ENCODE data around the gene TTLL11. TPM values are rescaled to one million over a fixed set of nuclear protein-coding genes. Genes with fewer than 3 reads are reported as not detected.

TTLL11 gene
- total RNA-seq, 1 experiment from 2014 or later, result 2.3 TPM

- DNase-seq, result peak in 1 of 2 experiments; percentile 42
- peak overlapping the region; percentile 17; the same call in 1 of the 2 replicates for H3K4me2 ChIP-seq
- peaks cover 15% of the 10 kb centered on the region; the same call in 1 of the 2 replicates for H3K27me3 ChIP-seq (ENCODE audit: insufficient read depth, low read depth)
- TF ChIP-seq CTCF (conservative IDR thresholded peaks at IDR 0.05) (peak; percentile 75), EZH2 (IDR thresholded peaks at IDR 0.05; ENCODE audit: low read depth) (no peak)
- ChIA-PET CTCF (no interaction called here), POLR2A (ENCODE audit: unreplicated experiment) (no interaction called here)
- peaks cover 8% of the 10 kb centered on the region for H3K4me1 ChIP-seq (replicated peaks; ENCODE audit: insufficient read depth)
- H3F3A ChIP-seq (ENCODE audit: insufficient read depth, low read depth), result 0 out of 2 replicates have a peak, but pooled peaks cover 7% of the 10 kb centered on the region
- no TSS peak for BruUV-seq (replicated peaks)
- no peak overlapping the region for H3K4me3 ChIP-seq
- no peak overlapping the region for H3K27ac ChIP-seq
- no peaks in the 10 kb centered on the region for H3K36me3 ChIP-seq (ENCODE audit: low read depth)
- intact Hi-C loops (cut with micrococcal nuclease; ENCODE audit: unreplicated experiment), result loop anchor here (2.0 to 10.0 kb wide), 2 partner anchors 400 to 548 kb away; no protein-coding TSS in a partner anchor
- no peaks in the 10 kb centered on the region for H3K9me2 ChIP-seq (ENCODE audit: insufficient read depth)
- no peak overlapping the region for H2AFZ ChIP-seq
- peaks cover 7% of the 10 kb centered on the region; the same call in 1 of the 2 replicates for H4K20me1 ChIP-seq (ENCODE audit: insufficient read depth)
- H3K9me3 ChIP-seq (ENCODE audit: insufficient read depth, low read depth), result no peaks in the 10 kb centered on the region
- H3K79me2 ChIP-seq (ENCODE audit: low read depth), result peaks cover 14% of the 10 kb centered on the region
Observed at GRCh38 chr9:122095010-122095767, 2.1 kb upstream of the TTLL11 start.

GRCh38 chr9:122091682-122092592 lies 1.2 kb downstream of the TTLL11 start:
- H3F3A ChIP-seq (ENCODE audit: insufficient read depth, low read depth), result 0 out of 2 replicates have a peak, but pooled peaks cover 7% of the 10 kb centered on the region
- H3K27ac ChIP-seq, result no peak overlapping the region
- H3K4me2 ChIP-seq, result peak overlapping the region; percentile 96
- no peak for DNase-seq
- peaks cover 8% of the 10 kb centered on the region for H3K4me1 ChIP-seq (replicated peaks; ENCODE audit: insufficient read depth)
- H3K27me3 ChIP-seq (ENCODE audit: insufficient read depth, low read depth), result peaks cover 12% of the 10 kb centered on the region; the same call in 1 of the 2 replicates
- no peaks in the 10 kb centered on the region for H3K9me3 ChIP-seq (ENCODE audit: insufficient read depth, low read depth)
- ChIA-PET CTCF (interaction anchor here (0.5 kb wide), 1 partner anchor 173 kb away, joined by 8 read pairs; the partner anchor contains the start of genes MRRF and RBM18), POLR2A (ENCODE audit: unreplicated experiment) (no interaction called here)
- TF ChIP-seq EZH2 (IDR thresholded peaks at IDR 0.05; ENCODE audit: low read depth), result no peak
- no peak for TF ChIP-seq CTCF (conservative IDR thresholded peaks at IDR 0.05)
- peaks cover 19% of the 10 kb centered on the region for H3K79me2 ChIP-seq (ENCODE audit: low read depth)
- no peaks in the 10 kb centered on the region for H3K9me2 ChIP-seq (ENCODE audit: insufficient read depth)
- intact Hi-C loops (cut with micrococcal nuclease; ENCODE audit: unreplicated experiment), result loop anchor here (10.0 kb wide), 1 partner anchor 397 kb away; no protein-coding TSS in a partner anchor
- H3K4me3 ChIP-seq, result peak overlapping the region; percentile 86
- no peaks in the 10 kb centered on the region for H3K36me3 ChIP-seq (ENCODE audit: low read depth)
- BruUV-seq (replicated peaks), result no TSS peak
- H2AFZ ChIP-seq, result peak overlapping the region; percentile 85
- peaks cover 7% of the 10 kb centered on the region; the same call in 1 of the 2 replicates for H4K20me1 ChIP-seq (ENCODE audit: insufficient read depth)

GRCh38 chr9:122090981-122091380 lies 2.1 kb downstream of the TTLL11 start:
- intact Hi-C loops (cut with micrococcal nuclease; ENCODE audit: unreplicated experiment), result loop anchor here (10.0 kb wide), 1 partner anchor 396 kb away; no protein-coding TSS in a partner anchor
- Histone ChIP-seq H3K9me2 (ENCODE audit: insufficient read depth) (no peaks in the 10 kb centered on the region), H2AFZ (no peak overlapping the region), H3K79me2 (ENCODE audit: low read depth) (peaks cover 19% of the 10 kb centered on the region), H3K4me1 (replicated peaks; ENCODE audit: insufficient read depth) (peaks cover 8% of the 10 kb centered on the region), H3K27ac (no peak overlapping the region), H3K4me3 (no peak overlapping the region), H3K9me3 (ENCODE audit: insufficient read depth, low read depth) (no peaks in the 10 kb centered on the region), H3K4me2 (no peak overlapping the region), H4K20me1 (ENCODE audit: insufficient read depth) (peaks cover 7% of the 10 kb centered on the region; the same call in 1 of the 2 replicates), H3K27me3 (ENCODE audit: insufficient read depth, low read depth) (peaks cover 12% of the 10 kb centered on the region; the same call in 1 of the 2 replicates), H3F3A (ENCODE audit: insufficient read depth, low read depth) (0 out of 2 replicates have a peak, but pooled peaks cover 7% of the 10 kb centered on the region), H3K36me3 (ENCODE audit: low read depth) (no peaks in the 10 kb centered on the region)
- TSS peak; percentile 16 for BruUV-seq (replicated peaks)
- ChIA-PET POLR2A (ENCODE audit: unreplicated experiment) (no interaction called here), CTCF (no interaction called here)
- no peak for DNase-seq
- TF ChIP-seq CTCF (conservative IDR thresholded peaks at IDR 0.05) (no peak), EZH2 (IDR thresholded peaks at IDR 0.05; ENCODE audit: low read depth) (no peak)

Measured in PC-9 (cell line).